ENCODE data around the gene MAGI2.

- no peak for TF ChIP-seq CTCF (IDR thresholded peaks at IDR 0.05)
- TF ChIP-seq POLR2AphosphoS5 (IDR thresholded peaks at IDR 0.05), result no peak
Observed at GRCh38 chr7:79221211-79221610, 232.3 kb downstream of the MAGI2 start.

All from suprapubic skin (tissue), 3 donors.